HG02938 (cell line): Measurements from ENCODE around the gene LPAR6.
"Not testable (repeated sequence)": the region's sequence is repeated elsewhere in the genome, so short reads cannot be mapped to it uniquely, and the experiment has no call there.

Experiments
- ATAC-seq: cut with Tn5 transposase; IDR thresholded peaks from one replicate; pipeline ENCODE4 v1.9.1; 2021; ENCODE audit warnings: mild to moderate bottlenecking, moderate library complexity; ENCODE audit not compliant: unreplicated experiment

The LPAR6 gene, protein sequence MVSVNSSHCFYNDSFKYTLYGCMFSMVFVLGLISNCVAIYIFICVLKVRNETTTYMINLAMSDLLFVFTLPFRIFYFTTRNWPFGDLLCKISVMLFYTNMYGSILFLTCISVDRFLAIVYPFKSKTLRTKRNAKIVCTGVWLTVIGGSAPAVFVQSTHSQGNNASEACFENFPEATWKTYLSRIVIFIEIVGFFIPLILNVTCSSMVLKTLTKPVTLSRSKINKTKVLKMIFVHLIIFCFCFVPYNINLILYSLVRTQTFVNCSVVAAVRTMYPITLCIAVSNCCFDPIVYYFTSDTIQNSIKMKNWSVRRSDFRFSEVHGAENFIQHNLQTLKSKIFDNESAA

DNA sequence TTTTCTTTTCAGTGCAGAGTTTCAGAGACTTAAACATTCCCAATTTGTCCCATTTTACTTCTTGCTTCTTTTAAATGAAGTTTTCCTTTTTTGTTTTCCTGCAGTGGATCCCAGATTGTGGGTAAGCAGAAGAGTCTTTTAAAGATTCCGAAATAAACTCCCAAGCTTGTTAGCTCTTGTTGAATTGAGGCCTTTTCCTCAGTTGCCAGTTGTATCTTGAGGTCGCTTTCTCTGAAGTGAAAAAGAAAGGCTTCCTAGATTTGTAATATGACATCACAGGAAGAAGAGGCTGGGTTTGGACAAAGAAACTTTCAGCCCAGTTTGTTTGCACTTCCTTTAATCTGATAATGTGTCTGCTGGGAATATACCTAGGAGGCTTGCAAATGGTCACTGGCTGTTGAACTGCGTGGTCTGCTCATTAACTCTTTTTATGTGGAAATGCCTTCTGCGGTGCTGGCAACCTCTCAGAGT is at the start of gene LPAR6:
LPAR6 (minus strand) TSS at position 233 of the 471 bp plus-strand sequence. CDS start 690 bp downstream, outside the sequence.
- no peak for ATAC-seq

DNA sequence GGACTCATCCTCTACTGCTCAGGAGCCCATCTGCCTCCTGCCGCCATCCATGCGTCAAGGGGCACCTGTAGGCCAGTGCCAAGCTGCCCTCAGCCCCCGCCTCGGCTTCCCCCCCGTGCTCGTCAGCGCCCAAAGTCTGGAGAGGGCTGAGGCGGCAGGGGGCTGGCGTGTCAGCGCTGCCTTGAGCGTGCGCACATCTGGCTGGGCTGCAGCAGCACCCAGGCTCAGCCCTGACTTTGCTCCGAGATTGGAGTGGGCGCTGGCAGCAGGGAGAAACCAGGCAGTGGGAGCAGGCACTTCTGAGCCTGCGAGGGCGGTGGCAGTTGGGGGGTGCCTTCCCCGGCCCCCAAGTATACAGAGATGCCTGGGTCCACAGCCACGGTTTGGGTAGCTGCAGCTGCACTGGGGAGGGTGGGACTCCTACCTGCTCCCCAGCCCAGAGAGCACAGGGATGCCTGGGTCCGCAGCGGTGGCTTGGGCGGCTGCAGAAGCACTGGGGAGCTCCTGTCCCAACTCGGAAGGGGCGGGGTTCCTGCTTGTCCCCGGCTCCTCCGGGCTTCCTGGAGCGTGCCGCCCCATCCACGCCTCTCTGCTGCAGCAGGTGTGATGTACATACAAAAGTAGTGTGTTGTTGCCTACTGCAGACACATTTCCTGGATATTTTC is 44.8 kb upstream of the LPAR6 start:
- no peak for ATAC-seq

DNA sequence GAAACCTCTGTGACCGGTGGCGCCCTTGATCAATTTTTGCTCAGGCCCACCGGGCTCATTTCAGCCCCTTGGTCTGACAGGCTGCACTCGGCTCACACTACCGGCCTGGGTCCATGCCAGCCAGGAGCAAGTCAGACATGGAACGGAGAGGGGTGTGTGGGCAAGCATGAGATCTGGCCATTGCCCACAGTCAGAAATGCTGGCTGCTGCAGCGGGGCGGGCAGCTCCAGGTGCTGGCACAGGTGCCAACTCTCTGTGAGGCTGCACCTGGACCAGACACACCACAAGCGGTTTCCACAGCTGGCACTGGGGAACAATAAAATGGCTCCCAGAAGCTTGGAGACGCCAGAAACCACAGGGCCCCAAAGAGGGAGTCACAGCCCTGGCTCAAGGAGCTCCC is 43.6 kb upstream of the LPAR6 start:
- no peak for ATAC-seq

DNA sequence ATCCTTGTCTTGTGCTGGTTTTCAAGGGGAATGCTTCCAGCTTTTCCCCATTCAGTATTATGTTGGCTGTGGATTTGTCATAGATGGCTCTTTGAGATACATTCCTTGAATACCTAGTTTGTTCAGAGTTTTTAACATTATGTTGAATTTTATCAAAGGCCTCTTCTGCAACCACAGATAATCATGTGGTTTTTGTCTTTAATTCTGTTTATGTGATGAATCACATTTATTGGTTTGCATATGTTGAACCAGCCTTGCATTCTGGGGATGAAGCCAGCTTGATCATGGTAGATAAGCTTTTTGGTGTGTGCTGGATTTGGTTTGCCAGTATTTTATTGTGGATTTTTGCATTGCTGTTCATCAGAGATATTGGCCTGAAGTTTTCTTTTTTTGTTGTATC is 38.3 kb upstream of the LPAR6 start:
- ATAC-seq = not testable (repeated sequence)

DNA sequence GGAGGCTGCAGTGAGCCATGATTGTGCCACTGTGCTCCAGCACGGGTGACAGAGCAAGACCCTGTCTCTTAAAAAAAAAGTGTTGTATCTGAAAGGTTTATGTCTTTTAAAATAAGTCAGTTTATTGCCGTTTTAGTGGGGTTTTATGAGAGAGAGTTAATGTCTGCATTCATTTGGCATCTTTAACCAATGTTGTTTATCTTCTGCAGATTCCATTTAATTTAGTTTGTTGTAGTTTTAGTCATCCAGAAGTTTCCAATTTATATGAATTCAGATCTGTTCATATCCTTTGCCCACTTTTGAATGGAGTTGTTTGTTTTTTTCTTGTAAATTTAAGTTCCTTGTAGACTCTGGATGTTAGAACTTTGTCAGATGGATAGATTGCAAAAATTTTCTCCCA is 36.7 kb upstream of the LPAR6 start:
- ATAC-seq = no peak

DNA sequence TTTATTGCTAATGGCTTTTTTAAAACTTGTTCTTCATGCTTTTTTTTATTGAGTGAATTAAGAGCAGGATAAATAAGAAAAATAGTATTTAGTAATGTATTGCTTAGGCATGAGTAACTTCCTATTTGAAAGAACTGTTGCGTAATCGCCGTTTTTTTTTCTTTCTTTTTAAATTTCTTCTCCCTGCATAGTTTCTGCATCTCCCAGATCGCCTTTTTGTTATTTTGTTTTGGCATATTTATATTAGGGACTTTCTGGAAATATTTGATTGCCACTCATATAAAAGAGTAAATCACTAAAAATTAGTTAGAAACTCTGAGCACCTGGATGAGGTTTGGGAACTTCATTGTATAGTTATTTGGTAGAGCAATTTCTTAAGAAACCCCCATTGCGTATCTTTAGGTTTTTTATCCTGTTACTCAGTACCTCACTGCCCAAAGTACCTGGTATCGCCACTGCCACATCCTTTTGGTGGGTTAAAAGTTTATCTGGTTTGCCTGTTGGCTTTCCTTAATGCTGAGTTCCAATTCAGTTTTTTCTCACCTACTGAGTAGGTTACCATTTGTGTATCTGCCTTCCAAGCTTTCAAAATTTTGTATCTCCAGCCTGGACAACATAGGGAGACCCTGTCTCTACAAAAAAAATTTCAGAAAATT is 36.2 kb upstream of the LPAR6 start:
- ATAC-seq = no peak

DNA sequence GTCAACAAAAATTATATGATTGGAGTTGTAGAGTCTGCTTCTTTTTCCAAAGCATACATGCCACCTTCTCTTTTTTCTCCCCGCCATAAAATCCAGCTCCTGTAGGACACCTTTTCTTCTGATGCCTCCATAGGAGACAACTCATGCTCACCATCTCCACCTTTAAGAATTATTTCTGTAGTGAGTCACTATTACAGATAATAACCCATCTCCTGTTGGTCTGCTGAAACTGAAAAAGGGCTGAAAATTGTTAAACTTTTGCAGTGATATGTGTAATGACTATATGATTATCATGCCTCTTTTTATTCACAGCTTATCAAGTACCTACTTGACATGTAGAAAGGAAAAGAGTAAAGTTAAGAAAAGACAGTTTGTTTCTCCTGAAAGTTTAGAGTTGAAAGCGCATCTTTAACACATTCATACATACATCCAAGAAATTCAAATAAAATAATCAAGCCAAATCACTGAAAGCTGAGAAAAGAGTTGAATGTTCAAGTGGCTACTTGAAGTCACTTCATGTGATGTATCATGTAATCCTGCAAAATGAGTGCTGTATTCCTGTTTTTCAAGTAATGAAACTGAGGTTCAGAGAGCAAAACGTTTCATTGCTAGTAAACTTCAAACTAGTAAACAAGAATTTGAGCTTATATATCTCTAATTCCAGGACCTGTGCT is 35.5 kb upstream of the LPAR6 start:
- no peak for ATAC-seq

DNA sequence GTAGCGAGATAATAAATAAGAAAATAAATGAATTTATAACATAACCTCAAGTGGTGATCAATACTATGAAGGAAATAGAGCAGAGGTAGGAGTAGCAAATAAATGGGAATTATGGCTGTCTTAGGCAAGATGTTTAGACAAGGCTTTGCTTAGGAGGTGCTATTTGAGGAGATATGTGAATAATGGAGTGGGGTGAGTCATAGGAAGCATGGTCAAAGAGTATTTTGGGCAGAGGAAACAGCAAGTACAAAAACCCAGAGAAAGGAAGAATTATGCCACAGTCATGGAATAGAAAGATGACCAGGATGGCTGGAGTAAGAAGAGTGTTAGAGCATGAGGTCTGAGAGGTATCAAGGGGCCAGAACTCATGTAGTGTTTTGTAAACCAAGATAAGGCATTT is 33.6 kb upstream of the LPAR6 start:
- ATAC-seq = no peak

DNA sequence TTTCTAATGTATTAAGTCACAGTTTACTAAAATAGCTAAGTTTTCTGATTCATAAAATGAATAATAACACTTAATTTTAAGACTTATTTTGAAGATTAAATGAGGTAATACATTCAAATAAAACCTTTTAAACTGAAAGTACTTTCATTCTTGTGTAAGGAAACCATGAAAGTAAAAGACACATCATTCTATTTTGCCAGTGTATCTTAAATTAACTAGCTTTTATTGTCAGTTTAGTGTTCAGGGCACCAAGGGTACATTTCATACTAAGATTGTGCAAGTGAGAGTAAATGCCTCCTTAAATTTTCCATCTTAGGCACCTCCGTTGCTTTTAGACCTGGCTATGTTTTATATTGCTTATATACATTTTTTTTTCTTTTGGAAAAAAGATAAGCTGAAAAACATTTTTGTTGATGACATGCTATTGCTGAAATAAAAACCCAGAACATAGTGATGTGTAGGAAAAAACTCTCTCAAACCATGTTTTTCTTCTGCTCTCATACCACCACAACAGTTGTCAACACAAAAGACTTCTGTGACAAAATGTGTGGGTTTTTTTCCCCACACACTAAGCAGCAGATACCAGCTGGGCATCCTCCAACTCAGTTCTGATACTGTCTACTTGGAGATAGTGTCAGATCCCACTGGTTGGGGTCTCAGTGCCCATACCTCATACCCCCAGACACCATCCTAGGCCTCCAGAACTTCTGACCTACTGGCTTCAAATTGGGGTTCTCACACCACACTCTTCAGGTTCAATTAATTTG is 30.7 kb upstream of the LPAR6 start:
- ATAC-seq = no peak

DNA sequence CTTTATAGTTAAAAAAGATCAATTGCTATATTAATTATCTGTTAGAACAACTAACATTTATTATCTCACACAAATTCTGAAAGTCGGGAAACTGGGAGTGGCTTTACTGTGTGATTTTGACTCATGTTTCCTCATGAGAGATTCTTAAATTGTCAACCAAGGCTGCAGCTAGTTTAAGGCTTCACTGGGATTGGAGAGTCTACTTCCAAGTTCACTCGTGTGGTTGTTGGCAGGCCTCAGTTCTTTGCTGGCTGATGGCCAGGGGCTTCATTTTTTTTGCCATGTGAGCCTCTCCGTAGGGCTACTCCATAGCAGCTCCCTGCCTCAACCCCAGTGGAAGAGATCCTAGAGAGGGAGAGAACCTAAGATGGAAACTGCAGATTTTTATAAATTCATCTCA is 24.5 kb upstream of the LPAR6 start:
- no peak for ATAC-seq

DNA sequence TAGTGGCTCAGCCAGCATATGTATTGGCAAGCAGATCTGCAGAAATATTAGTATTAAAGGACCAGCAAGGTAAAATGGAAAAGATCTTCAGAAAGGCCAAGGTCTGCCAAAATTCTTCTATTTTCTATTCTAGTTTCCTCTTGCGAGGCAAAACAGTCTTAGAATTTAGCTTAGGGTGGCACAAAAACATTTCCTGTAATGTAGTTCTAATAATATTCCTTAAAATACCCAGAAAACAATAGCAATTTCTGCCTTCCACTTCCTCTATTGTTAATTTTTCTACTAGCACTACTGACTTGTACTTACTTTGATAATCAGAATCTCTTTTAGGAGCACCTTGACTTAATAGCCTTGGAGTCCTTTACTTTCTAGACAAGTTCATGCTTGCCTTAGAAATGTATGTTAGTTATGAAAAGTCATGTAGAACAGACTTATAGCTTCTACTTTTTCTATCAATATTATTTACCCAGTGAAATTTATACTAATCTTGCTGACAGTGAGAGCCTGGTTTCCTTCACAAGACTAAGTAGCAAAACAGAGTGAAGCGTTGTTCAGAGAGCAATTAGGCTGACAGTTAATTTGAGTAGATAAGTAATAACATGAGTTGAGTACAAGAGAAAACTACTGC is 23.9 kb upstream of the LPAR6 start:
- ATAC-seq = no peak

DNA sequence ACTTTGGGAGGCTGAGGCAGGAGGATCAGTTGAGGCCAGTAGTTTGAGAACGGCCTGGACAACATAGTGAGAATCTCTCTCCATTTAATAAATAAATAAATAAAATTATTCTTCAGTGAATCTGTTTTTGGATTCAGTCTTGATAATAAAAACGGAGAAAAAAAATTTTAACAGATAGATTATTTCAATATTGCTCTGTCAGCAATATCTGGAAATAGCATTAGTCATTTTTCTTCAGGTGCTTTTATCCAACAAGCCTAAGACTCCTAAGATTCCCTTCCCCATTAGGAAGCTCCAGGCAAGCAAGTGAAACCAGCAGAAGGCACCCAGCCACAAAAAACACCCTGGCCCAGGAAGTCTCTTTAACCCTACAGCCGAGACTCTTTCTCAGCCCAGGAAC is 21.3 kb upstream of the LPAR6 start:
- ATAC-seq = no peak

DNA sequence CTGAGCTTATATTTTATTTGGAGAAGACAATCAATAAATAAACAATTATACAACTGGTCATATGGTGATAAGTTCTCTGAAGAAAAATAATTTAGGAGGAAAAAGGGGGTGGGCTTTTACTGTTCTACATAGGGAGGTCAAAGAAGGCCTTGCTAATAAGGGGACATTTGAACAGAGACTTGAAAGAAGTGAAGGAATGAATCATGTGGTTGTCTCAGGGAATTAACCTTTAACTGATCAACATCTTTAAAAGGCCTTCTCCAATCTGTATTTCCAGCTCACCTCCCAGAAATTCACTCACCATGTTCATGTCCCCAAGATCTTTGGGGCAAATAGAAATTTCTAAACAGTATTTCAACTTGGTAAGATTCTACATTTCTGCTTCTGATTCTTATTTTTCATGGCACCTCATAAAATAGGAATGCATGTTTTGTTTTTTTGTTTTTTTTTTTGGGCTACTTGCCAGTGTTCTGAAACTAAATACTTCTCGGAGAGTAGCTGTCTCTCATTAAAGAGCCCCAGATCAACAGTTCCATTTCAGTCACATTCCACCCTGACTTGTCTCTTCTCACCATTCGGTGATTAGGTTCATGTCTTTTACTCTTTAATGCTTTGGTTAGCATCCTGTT is 19.2 kb upstream of the LPAR6 start:
- ATAC-seq = no peak

DNA sequence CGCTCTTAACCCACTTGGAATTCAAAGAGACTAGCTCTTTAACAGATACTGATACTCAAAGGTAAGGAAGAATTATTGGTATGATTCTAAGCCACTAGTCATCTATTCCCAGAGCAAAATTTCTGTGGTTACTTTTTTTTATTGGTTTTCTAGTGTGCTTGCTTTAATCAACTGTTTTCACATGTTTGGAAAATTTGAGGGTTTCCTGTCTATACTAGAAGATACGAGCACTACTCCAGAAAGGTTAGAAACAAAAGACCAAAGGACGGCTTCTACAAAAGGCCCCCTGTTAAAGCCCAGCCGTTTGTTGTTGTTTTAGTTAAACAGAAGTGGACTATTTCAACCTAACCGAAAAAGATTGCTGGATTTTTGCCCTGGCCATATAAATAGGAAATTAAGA is 18.5 kb upstream of the LPAR6 start:
- no peak for ATAC-seq

DNA sequence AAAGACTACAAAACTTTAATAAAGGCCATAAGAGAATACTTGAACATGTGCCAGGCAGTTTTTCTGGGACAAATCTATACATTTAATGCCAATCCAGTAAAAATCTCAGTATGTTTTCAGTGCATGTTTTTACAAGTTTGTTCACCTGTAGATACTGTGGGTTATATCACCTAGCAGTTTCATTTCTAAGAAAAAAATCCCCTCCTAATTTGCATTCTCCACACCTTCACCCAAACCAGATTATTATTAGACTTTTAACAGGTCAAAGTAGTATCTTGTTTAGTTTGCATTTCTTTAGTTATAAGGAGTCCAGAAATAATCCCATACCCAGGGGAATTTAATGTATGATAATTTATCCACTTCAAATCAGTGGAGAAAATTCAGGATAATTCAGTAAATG is 17.0 kb upstream of the LPAR6 start:
- no peak for ATAC-seq

DNA sequence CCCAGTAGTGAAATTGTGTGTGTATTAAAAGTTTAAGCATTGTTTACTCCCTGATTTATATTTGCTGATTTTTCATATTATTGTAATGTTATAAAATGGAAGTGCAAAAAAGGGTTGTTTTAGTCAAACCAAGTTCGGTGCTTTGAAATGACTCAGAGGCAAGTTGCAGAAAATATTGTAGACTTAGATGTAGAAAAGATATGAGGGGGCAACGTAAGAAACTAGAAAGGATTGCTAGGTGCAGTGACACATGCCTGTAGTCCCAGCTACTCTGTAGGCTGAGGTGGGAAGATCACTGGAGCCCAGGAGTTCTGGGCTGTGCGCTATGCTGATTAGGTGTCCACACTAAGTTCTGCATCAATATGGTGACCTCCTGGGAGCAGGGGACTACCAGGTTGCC is 16.1 kb upstream of the LPAR6 start:
- no peak for ATAC-seq

DNA sequence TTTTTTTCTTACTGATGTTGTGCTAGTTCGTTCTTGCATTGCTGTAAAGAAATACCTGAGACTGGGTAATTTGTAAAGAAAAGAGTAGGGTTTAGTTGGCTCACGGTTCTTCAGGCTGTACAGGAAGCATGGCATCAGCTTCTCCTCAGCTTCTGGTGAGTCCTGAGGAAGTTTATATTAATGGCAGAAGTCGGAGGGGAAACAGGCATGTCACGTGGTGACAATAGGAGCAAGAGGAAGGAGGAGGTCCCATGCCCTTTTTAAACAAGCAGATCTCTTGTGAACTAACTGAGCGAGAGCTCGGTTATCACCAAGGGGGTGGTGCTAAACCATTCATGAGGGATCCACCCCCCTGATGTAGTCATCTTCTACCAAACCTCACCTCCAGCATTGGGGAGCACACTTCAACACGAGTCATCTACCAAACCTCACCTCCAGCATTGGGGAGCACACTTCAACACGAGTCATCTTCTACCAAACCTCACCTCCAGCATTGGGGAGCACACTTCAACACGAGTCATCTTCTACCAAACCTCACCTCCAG is 13.9 kb upstream of the LPAR6 start:
- not testable (repeated sequence) for ATAC-seq

DNA sequence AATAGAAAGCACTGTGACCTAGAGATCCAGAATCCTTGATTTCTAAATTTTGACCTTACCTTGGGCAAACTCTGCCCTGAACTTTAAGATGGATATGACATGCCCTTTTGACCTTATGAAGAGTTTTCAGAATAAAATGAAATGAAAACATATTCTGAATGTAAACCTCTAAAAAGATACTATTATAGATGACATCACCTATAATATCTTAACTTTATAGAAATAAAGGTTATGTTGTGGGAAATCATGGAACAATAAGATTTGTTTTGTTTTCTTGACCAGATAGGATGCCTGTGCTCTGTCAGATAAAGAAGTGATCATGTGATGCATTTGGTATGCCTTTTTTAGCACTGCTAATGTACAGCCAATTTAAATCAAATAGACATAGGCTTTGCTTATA is 13.1 kb upstream of the LPAR6 start:
- ATAC-seq = no peak

DNA sequence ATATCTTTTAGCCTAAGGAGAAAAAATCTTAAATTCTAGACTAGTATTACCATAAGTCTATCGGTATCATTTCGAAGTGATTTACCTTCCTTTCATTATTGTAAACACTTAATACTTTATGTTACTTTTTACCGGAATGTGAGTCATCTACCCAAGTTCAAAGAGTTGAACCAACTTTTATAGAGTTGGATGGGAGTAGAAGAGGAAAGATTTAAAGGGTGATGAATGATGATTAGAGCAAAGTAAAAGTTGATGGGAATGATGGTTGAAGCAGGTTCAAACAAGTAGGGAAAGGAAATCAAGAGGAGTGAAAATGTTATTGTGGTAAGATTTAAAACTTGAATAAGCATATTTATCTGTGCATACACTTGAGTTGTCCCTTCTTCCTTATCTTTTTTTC is 11.3 kb upstream of the LPAR6 start:
- no peak for ATAC-seq
